ENCODE results near the gene KIF9. TPM values are rescaled to one million over a fixed set of nuclear protein-coding genes. Genes with fewer than 3 reads are reported as not detected.
"Not testable (repeated sequence)": the region's sequence is repeated elsewhere in the genome, so short reads cannot be mapped to it uniquely, and the experiment has no call there.

KIF9 gene, protein sequence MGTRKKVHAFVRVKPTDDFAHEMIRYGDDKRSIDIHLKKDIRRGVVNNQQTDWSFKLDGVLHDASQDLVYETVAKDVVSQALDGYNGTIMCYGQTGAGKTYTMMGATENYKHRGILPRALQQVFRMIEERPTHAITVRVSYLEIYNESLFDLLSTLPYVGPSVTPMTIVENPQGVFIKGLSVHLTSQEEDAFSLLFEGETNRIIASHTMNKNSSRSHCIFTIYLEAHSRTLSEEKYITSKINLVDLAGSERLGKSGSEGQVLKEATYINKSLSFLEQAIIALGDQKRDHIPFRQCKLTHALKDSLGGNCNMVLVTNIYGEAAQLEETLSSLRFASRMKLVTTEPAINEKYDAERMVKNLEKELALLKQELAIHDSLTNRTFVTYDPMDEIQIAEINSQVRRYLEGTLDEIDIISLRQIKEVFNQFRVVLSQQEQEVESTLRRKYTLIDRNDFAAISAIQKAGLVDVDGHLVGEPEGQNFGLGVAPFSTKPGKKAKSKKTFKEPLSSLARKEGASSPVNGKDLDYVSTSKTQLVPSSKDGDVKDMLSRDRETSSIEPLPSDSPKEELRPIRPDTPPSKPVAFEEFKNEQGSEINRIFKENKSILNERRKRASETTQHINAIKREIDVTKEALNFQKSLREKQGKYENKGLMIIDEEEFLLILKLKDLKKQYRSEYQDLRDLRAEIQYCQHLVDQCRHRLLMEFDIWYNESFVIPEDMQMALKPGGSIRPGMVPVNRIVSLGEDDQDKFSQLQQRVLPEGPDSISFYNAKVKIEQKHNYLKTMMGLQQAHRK
- 14.5 TPM for total RNA-seq

DNA sequence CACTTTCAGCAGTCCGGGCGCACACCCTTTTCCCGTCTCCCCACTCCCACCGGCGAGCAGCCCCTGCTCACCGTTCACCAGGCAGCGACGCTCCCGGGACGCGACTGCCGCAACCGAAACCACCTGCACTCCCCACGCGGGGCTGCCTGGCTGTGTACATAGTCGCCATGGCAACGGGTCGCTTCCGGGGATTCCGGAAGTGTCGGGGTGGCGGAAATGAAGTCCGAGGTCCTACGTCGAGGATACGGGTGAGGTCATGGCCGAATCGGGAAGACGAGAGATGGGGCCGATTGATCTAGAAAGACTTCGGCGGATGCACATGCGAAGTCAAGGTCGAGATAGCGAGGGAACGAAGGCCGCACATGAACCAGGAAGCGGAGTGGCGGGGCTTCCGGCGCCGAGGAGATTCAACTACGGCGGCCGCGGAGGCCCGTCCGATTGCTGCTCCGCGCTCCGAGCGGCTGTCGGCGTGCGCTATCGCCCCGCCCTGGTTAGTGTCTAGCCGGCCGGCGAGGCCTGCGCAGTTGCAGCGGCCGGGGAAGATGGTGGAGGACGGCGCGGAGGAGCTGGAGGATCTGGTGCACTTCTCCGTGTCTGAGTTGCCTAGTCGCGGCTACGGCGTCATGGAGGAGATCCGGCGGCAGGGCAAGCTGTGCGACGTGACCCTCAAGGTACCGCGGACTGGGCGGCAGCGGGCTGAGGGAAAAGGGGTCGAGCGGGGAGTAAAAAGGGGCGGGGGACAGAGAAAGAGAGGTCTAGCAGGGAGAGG is at the start of gene KIF9, which contains the start of gene KLHL18:
Gene KIF9, minus strand, starts transcription at position 376 of the 769 bp plus-strand sequence. CDS start 5,425 bp downstream, outside the sequence.
Gene KLHL18, plus strand, starts transcription at position 521 of the 769 bp plus-strand sequence. Its CDS starts 22 bp downstream, at position 543.
- peak; percentile 94 to 99 (median 94) for DNase-seq (ENCODE audit: low read depth in 2 of 3, low spot score in 2 of 3)

DNA sequence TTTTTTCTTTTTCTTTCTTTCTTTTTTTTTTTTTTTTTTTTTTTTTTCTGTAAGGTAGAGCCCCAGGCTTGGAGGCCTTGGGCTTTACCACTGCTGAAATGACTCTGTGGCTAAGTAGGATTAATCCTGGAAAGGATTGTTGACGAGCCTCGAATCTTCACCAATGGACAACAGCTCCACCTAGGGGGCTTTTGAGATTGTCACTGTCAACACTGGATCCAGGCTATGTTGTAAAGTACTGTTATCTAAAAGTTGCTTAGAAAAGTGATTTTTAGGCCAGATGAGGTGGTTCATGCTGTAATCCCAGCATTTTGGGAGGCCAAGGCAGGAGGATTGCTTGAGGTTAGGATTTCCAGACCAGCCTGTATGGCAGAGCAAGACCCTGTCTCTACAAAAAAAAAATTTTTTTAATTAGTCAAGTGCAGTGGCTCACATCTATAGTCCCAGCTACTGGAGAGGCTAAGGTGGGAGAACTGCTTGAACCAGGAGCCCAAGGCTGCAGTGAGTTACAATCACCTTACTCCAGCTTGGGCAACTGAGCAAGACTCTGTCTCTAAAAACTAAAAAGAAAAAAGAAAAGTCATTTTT is 41.8 kb upstream of the KIF9 start:
- peak; percentile 11 to 80 (median 70) for DNase-seq (ENCODE audit: low read depth in 2 of 3, low spot score in 2 of 3)

DNA sequence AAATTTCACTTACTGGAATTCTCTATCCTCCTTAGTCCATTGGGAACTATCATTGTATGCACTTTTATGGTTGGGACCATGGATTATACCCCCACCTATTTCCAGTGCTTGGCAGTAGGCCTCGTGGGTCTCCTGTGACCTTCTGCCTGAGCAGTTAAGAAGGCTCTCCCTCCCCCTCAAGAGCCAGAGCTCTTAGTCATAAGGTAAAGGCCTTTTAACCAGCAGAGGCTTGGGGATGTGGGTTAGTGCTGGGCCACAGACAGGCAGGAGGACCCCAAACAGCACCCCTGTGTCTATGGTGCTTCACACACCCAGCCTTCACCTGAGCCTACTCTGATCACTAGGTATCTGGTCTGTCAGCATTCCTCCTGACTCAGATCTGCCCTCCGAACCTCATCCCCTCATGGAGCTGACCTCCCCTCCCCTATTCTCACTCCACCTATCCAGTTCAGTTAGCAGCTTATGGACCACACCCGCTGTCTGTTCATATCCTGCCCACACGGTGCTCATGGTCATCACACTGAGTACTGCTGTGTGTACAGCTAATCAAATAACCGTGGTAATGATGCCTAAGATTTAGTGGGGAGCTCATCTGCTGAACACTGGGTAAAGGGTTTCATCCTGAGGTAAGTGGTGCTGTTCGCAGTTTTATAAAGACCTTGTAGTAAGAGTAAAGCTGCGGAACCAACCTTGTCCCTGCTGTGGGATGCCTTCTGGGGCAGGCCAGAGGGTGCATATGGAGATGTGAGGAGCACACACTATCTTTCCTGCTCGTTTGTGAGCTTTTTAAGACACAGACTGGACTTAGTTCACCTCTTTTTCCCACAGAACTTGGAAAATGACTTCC is 41.1 kb upstream of the KIF9 start:
- DNase-seq (ENCODE audit: low read depth in 2 of 3, low spot score in 2 of 3) = no peak

DNA sequence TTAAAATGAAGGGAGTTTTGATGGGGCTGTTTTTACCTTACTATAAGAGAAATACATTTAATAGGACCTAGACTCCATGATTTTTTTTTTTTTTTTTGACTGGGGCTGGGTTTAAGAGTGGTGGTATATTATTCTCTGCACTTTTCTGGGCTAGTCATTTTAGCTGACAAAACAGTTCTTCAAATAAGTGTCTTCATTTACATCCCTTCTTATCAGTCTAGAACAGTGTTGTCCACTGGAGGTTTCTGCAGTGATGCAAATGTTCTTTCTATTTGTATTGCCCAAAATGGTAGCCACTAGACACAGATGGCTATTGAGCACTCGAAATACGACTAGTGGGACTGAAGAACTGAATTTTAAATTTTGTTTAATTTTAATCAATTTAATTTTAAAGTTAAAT is 37.4 kb upstream of the KIF9 start:
- no peak for DNase-seq (ENCODE audit: low read depth in 2 of 3, low spot score in 2 of 3)

DNA sequence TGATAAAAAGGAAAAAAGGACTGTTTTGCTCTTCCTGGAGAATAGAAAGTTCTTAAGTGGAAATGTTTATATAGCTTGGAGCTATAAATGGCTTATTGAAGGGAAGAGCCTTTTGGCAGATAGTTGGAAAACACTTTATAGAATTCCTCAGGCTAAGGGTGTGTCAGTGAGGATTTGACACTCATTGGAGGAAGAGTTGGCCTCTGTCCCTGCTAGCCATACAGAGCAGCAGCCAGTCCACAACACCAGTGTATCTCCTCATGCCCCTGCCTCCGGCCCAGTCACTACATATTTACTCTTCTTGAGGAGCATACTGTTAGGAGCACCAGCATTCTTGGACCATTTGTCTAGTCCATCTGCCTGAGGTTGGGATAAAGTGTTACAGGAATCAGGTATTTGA is 36.3 kb upstream of the KIF9 start:
- DNase-seq (ENCODE audit: low read depth in 2 of 3, low spot score in 2 of 3) = no peak

DNA sequence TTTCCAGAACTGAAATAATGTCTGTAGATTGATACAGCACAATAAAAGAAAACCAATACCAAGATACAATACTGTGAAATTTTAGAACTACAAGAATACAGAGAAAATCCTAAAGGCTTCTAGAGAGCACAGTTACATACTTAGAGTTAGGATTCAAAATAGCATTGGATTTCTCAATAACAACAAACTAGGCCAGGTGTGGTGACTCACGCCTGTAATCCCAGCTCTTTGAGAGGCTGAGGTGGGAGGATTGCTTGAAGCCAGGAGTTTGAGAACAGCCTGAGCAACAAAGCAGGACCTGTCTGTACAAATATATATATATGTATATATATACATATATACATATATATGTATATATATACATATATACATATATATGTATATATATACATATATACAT is 33.6 kb upstream of the KIF9 start:
- not testable (repeated sequence) for DNase-seq (ENCODE audit: low read depth in 2 of 3, low spot score in 2 of 3)

DNA sequence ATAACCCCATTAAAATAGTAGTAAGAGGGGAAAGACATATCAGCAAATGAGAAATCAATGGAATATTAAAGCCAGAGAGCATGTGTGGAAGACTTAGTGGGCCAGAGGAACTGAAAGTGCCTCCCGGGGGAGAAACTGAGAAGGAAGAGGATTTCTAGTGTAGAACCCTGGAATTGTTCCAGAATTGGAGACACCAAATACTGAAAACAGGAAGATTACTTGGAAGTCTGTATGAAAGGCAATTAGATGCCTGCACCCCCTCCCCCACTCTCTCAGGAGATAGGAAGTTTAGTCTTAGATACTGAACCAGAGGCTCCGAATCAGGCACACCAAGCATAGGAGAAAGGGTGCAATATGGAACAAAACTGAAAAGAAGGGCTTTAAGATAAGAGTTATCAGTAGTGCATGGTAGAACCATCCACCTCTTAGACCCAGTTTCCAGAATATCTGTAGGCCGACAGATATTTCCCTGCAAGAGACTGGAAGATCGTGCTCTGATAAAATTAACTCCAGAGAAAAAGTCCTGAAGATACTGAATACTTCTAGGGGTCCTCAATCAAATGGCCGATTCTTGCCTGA is 32.6 kb upstream of the KIF9 start:
- DNase-seq (ENCODE audit: low read depth in 2 of 3, low spot score in 2 of 3) = no peak

DNA sequence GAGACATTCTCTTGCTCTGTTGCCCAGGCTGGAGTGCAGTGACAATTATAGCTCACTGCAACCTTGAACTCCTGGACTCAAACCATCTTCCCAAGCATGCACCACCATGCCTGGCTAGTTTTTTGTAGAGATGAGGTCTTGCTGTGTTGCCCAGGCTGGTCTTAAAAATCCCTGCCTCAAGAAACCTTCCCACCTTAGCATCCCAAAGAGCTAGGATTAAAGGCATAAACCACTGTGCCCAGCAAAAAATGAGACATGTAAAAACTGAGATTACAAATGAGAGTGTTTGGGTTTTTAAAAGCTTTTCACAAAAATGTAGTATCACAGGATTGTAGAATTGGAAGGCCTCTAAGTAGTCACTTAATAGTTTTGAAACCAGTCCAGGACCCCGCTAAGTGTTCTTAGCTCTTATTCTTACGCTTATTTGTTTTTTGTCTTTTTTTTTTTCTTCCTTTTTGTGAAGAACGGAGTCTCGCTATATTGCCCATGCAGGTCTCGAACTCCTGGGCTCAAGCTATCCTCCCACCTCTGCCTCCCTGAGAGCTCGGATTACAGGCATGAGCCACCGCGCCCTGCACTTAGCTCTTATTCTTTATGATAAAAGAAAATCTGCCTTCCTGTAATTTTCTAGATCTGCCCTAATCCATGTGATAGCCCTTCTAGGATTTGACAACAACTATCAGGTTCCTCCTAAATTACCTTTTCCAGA is 31.6 kb upstream of the KIF9 start:
- DNase-seq (ENCODE audit: low read depth in 2 of 3, low spot score in 2 of 3) = no peak

DNA sequence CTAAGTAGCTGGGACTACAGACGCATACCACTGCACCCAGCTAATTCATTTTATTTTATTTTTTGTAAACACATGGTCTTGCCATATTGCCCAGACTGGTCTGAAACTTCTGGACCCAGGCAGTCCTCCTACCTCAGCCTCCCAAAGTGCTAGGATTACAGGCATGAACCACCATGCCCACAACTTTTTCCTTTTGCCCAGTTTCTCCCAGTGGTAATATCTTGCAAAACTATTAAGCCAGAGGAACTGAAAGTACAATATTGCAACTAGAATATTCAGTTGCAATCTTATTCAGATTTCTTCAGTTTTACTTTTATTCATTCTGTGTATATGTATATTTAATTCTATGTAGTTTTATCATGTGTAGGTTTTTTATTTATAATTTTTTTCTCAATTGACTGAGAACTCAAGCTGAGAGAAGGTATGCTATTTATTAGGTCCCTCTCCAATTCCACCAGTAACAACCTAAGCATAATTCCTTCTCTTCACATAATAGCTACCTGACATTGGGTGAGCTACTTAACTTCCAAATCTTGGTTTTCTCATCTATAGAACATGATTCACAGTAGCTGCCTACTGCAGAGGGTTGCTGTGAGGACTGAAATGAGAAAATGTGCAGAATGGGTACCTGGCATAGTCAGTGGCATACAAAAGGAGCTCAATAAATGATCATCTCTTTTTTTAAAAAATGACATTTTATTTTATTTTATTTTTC is 30.9 kb upstream of the KIF9 start:
- DNase-seq (ENCODE audit: low read depth in 2 of 3, low spot score in 2 of 3) = no peak

DNA sequence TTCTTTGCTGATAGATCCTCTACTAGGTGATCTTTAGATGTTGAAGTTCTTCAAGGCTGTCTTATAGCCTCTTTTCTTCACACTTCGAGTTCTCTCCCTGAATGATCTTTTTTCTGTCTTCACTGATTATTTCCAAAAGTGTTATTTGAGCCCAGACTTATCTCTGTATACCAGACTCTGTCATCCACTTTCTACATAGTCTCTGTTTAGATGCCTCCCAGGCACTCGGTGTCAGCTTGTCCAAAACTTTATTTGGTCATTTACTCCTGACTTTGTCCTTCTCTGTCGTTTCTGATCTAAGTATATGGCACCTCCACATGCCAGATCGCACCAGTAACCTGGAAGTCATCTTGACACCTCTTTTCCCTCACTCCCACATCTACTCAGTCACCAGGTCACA is 27.8 kb upstream of the KIF9 start:
- DNase-seq (ENCODE audit: low read depth in 2 of 3, low spot score in 2 of 3) = no peak

DNA sequence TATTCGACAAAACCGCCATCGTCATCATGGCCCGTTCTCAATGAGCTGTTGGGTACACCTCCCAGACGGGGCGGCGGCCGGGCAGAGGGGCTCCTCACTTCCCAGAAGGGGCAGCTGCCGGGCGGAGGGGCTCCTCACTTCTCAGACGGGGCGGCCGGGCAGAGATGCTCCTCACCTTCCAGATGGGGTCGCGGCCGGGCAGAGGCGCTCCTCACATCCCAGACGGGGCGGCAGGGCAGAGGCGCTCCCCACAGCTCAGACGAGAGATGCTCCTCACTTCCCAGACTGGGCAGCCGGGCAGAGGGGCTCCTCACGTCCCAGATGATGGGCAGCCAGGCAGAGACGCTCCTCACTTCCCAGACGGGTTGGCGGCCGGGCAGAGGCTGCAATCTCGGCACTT is 26.6 kb upstream of the KIF9 start:
- not testable (repeated sequence) for DNase-seq (ENCODE audit: low read depth in 2 of 3, low spot score in 2 of 3)

DNA sequence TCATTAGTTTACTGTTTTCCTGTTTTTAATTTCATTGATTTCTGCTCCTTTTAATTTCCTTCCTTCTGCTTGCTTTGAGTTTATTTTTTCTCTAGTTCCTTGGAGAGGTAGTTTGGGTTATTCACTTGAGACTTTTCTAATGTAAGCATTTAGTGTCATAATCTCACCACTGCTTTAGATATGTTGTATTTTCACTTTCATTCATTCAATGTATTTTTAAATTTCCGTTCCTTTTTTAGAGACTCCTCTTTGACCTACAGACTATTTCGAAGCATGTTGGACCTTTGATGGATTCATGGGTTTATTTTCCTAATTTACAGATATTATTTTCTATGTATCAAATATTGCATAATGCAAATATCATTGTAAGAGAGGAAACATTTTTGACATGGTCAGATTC is 23.4 kb upstream of the KIF9 start:
- DNase-seq (ENCODE audit: low read depth in 2 of 3, low spot score in 2 of 3) = no peak

DNA sequence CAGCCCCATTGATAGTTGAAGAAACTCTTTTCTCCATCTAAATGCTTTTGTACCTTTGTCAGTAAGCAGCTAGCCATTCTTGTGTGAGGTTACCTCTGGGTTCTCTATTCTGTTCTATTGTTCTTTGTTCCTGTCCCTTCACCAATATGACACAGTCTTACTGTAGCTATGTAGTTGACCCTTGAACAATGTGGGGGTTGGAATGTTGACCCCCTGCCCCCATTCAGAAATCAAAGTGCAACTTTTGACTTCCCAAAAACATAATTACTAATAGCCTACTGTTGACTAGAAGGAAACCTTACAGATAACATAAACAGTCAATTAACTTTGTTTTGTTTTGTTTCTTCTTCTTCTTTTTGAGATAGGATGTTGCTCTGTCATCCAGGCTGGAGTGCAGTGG is 18.9 kb upstream of the KIF9 start:
- DNase-seq (ENCODE audit: low read depth in 2 of 3, low spot score in 2 of 3) = no peak

DNA sequence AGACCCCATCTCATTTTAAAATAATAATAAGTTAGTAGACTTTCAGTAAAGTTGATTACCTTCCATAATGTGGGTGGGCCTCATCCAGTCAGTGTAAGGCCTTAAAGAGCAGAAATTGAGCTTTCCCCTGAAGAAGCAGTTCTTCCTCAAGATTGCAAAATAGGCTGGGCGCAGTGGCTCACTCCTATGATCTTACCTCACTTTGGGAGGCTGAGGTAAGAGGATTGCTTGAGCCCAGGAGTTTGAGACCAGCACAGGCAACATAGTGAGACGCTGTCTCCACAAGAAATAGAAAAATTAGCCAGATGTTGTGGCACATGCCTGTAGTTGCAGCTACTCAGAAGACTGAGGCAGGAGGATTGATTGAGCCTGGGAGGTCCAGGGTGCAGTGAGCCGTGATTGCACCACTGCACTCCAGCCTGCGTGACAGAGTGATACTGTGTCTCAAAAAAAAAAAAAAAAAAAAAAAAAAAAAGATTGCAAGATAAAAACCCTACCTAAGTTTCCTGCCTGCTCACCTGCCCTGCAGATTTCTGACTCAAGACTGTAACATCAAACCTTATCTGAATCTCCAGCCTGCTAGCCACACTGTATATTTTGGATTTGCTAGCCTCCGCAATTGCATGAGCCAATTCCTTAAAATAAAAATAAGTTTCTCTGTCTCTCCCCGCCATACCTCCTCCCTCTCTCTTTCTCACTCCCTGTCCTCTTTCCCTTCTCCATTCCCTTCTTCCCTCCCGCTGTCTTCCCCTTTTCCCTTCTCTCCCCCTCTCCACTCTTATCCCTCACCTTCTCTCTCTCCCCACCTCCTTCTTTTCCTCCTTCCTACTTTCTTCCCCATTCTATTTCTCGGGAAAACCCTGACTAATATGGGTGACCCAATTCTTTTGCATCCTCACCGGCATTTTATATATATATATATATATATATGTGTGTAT is 17.1 kb upstream of the KIF9 start:
- no peak for DNase-seq (ENCODE audit: low read depth in 2 of 3, low spot score in 2 of 3)

DNA sequence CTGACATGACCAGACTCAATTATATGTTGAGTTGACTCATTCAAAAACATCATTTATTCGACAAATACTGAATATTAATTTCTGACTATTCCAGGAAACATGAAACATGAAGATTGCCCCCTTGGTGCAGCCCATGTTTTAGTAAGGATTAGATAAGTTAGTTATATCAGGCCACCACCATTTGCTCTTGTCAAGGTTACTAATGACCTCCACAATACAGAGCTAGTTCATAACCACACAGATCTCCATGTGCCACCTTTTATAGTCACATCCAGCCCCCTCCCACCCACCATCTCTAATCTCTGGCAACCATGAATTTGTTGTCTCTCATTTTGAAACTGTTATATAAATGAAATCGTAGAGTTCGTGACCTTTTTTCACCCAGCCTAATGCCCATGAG is 15.8 kb upstream of the KIF9 start:
- DNase-seq (ENCODE audit: low read depth in 2 of 3, low spot score in 2 of 3) = no peak

DNA sequence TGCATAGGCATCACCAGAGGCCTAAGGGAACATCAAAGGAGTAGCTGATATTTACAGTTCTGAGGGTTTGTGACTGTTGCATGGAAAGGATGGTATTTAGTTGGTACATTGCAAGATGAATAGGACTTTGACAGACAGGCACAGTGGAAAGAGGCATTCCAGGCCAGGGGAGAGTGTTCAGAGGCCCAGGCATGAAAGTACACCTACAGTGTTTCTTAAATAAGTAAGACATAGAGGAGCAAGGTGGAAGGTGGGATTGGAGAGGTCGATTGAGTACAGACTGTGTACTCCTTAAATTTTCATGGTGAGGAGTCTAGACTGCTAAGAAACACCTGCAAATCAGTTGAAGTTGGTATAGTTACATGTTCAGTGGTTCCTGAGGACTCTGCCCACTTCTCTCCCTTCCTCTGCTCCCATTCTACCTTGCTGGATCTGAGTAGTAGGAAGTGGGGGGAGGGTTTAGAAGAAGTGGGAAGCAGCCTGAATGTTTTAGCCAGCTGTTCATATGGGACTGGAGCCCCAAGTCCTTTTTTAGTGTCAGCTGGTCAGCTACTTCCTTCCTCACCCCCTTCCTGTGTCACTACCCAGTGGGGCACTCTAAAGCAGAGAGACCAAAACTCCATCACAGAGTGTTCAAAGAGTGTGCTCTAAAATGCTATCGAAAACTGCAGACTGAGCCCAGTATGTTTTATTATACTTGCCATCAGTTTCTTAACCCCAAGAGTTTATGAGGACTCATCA is 14.1 kb upstream of the KIF9 start:
- DNase-seq (ENCODE audit: low read depth in 2 of 3, low spot score in 2 of 3) = no peak

Data from hematopoietic multipotent progenitor cell (in vitro differentiated cells).